ENCODE results near the gene RTRAF. TPM values are rescaled to one million over a fixed set of nuclear protein-coding genes. Genes with fewer than 3 reads are reported as not detected.

RTRAF gene
- total RNA-seq = 82.9 and 86.6 TPM in 2 replicates

DNA sequence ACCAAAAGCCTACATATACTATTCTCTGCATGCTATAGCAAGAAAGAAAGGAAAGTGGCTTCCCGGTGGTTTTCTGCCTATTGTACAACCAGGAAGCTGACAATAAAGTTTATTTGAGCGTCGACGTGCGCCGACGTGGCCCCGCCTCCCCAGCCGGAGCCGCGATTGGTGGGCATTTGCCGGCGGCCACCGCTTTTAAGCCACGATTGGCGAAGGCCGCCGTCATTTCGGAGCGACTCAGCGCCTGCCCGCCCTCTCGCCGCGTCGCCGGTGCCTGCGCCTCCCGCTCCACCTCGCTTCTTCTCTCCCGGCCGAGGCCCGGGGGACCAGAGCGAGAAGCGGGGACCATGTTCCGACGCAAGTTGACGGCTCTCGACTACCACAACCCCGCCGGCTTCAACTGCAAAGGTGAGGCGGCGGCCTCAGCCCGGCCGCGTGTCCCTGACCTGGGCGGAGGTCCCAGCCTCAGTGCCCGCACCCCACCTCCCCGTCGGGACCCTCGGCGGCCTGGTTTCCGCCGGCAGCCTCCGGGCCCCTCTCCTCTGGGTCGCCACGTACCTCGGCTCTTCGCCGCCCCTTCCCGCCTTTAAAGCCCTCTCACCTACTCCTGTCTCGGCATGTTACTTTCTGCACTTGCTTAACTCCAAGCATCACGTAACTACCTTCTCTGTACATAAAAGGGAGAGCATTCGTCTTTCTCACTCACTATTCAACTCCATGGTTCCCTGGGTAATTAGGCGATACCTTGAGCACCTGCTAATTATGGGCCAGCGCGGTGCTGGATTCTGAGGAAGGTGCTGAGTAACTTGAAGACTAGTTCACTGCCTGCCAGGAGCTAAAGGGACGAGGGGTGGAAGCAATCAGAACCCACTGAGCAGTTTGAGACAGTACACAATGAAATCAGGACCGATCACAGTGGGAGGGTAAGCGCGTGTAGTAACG is at the start of gene RTRAF:
Gene RTRAF (plus strand): TSS at position 254 of the 942 bp plus-strand sequence. CDS start 94 bp downstream, at position 348.

Other genes starting within 250 kb of the RTRAF start
- 19.2 and 33.5 TPM in 2 replicates for gene GNG2, start 128.9 kb upstream of the RTRAF start, total RNA-seq
- 119 and 120 TPM in 2 replicates for gene NID2, start 79.5 kb downstream of the RTRAF start, total RNA-seq

Data from articular chondrocyte of knee joint (primary cell).